ENCODE data around the gene STARD5. TPM values are rescaled to one million over a fixed set of nuclear protein-coding genes. Genes with fewer than 3 reads are reported as not detected.

The STARD5 gene
- total RNA-seq, 6 experiments from 2014 or later, result 2.7 to 4.0 (median 3.6) TPM

DNA sequence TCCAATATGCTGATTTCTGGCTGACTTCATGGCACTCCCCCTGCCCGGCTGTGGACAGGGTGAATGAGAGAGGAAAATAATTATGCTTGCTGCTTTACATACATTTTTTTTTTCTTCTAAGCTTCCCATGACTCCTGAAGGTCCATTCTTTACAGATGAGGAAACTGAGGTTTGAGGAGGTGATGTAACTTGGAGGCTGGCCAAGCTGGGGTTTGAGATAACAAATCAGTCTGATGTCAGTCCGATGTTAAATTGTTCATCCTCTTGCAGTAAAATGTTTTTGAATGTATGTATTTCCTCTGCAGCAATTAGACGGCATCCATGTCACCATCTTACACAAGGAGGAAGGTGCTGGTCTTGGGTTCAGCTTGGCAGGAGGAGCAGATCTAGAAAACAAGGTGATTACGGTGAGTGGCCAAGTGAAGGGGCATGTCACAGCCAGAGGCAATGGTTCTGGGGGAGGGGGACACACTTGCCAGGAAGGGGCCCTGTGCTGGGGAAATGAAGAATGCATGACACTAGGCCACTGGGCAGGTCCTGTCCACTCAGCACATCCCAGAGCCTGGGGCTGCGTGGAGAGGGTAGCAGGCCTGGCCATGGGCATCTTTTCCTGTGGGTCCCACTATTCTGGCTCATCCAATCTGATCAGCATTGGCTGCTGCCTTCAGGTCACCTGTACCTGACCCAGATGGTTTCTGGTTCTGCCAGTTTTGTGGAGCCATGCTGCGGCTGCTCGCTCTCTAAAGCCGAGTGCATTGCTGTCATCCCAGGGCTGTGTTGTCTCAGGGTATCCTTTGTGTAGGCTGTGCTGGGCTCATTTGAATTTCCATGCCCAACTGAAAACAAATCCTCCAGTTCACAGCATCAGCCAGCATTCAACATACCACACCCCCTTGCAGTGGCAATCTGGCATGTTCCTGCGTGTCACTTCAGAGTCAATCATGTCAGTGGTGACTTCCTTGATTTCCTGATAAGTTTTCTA, 20.4 kb downstream of the STARD5 start:
- peak overlapping the region; percentile 79; the same call in 1 of the 2 replicates for H3K27ac Mint-ChIP-seq
- no peak for TF ChIP-seq CTCF (IDR thresholded peaks at IDR 0.05)
- peaks cover 25% of the 10 kb centered on the region for H3K4me1 Mint-ChIP-seq (ENCODE audit: low read depth)
- H3K4me3 Mint-ChIP-seq, result no peak overlapping the region
- no peak for DNase-seq
- no peaks in the 10 kb centered on the region for H3K36me3 Mint-ChIP-seq (ENCODE audit: low read depth)
- peaks cover 6% of the 10 kb centered on the region for H3K27me3 Mint-ChIP-seq (ENCODE audit: insufficient read depth)
- H3K9me3 Mint-ChIP-seq, result no peaks in the 10 kb centered on the region

DNA sequence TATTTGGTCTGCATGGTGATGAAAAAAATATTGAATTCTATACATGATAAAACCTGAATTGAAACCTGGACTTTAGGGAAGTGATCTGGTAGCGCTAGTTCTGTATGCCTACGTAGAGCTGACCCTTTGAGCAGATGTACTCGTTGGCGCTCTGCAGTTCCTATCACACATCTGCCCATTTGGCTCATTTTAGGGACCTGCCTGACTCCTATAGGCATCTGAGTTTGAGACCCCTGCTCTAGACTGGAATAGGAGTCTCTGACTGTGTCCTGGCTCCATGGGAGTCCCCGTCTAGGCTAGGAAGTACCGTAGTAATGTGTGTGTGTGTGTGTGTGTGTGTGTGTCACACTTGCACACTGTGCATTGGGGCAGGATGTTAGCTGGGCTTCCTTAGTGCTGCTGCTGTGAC, 21.2 kb downstream of the STARD5 start:
- no peaks in the 10 kb centered on the region for H3K36me3 Mint-ChIP-seq (ENCODE audit: low read depth)
- peaks cover 6% of the 10 kb centered on the region for H3K27me3 Mint-ChIP-seq (ENCODE audit: insufficient read depth)
- H3K27ac Mint-ChIP-seq, result no peak overlapping the region
- peaks cover 20% of the 10 kb centered on the region for H3K4me1 Mint-ChIP-seq (ENCODE audit: low read depth)
- no peak overlapping the region for H3K4me3 Mint-ChIP-seq
- no peaks in the 10 kb centered on the region for H3K9me3 Mint-ChIP-seq
- no peak for TF ChIP-seq CTCF (IDR thresholded peaks at IDR 0.05)
- DNase-seq, result no peak

DNA sequence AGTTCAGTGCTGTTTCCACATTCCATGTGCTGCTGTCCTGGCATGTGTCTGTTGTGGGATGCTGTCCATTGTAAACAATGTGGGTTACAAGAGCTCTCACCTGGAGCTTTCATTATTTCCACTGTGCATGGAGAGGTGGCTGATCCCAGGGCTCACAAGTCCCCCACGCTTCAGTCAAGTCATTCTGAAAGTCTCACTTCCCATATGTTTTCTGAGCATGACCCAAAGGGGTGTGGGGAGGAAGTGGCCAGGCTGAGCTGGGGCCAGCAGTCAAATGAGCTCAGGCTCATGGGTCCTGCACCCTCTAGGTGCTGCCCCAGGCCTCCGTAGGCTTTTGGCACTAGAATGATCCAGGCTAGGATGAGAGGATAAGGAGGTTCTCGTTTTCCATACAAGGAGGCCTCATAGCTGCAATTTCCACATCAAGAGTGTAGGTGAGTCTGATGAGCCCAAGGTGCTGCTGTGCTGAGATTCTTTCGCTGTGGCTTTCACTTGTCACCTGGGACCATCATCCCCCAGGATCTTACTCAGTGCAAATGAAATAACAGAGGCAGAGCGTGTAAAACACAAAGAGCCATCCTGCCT, 22.0 kb downstream of the STARD5 start:
- no peak for TF ChIP-seq CTCF (IDR thresholded peaks at IDR 0.05)
- Mint-ChIP-seq H3K36me3 (ENCODE audit: low read depth) (no peaks in the 10 kb centered on the region), H3K4me1 (ENCODE audit: low read depth) (peaks cover 28% of the 10 kb centered on the region), H3K9me3 (no peaks in the 10 kb centered on the region), H3K4me3 (no peak overlapping the region), H3K27ac (no peak overlapping the region), H3K27me3 (ENCODE audit: insufficient read depth) (peaks cover 6% of the 10 kb centered on the region)
- DNase-seq, result no peak

DNA sequence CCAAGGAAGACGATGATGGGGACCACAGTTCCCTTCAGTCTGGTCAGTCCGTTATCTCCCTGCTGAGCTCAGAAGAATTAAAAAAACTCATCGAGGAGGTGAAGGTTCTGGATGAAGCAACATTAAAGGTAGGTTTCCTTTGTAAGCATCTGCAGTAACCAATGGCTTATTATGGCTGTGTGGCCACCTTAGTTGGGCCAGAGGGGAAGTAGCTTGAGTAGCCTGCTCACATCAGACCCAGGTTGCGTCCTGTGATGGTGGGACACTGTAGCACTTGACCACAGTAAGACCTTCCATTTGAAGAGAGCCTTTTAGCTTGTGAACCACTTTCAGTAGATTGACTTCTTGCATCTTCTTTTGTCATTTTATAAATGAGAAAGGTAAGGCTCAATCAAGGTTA, 22.6 kb downstream of the STARD5 start:
- Mint-ChIP-seq H3K9me3 (no peaks in the 10 kb centered on the region), H3K27ac (no peak overlapping the region), H3K4me1 (ENCODE audit: low read depth) (peaks cover 31% of the 10 kb centered on the region), H3K4me3 (no peak overlapping the region), H3K36me3 (ENCODE audit: low read depth) (no peaks in the 10 kb centered on the region), H3K27me3 (ENCODE audit: insufficient read depth) (peaks cover 6% of the 10 kb centered on the region)
- no peak for DNase-seq
- no peak for TF ChIP-seq CTCF (IDR thresholded peaks at IDR 0.05)

DNA sequence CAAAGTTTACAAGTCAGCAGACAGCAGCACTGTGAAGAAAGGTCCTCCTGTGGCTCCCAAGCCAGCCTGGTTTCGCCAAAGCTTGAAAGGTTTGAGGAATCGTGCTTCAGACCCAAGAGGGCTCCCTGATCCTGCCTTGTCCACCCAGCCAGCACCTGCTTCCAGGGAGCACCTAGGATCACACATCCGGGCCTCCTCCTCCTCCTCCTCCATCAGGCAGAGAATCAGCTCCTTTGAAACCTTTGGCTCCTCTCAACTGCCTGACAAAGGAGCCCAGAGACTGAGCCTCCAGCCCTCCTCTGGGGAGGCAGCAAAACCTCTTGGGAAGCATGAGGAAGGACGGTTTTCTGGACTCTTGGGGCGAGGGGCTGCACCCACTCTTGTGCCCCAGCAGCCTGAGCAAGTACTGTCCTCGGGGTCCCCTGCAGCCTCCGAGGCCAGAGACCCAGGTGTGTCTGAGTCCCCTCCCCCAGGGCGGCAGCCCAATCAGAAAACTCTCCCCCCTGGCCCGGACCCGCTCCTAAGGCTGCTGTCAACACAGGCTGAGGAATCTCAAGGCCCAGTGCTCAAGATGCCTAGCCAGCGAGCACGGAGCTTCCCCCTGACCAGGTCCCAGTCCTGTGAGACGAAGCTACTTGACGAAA, 24.2 kb downstream of the STARD5 start:
- Mint-ChIP-seq H3K4me1 (ENCODE audit: low read depth) (peaks cover 28% of the 10 kb centered on the region), H3K4me3 (no peak overlapping the region), H3K27me3 (ENCODE audit: insufficient read depth) (peaks cover 6% of the 10 kb centered on the region), H3K27ac (no peak overlapping the region), H3K9me3 (no peaks in the 10 kb centered on the region), H3K36me3 (ENCODE audit: low read depth) (no peaks in the 10 kb centered on the region)
- DNase-seq, result no peak
- no peak for TF ChIP-seq CTCF (IDR thresholded peaks at IDR 0.05)

Measured in HFFc6 (cell line).